Measurements from ENCODE around the gene USP24. TPM values are rescaled to one million over a fixed set of nuclear protein-coding genes. Genes with fewer than 3 reads are reported as not detected.

The USP24 gene
- total and polyA plus RNA-seq, 3 experiments from 2014 or later: 7.5 to 51.6 (median 51.5) TPM

DNA sequence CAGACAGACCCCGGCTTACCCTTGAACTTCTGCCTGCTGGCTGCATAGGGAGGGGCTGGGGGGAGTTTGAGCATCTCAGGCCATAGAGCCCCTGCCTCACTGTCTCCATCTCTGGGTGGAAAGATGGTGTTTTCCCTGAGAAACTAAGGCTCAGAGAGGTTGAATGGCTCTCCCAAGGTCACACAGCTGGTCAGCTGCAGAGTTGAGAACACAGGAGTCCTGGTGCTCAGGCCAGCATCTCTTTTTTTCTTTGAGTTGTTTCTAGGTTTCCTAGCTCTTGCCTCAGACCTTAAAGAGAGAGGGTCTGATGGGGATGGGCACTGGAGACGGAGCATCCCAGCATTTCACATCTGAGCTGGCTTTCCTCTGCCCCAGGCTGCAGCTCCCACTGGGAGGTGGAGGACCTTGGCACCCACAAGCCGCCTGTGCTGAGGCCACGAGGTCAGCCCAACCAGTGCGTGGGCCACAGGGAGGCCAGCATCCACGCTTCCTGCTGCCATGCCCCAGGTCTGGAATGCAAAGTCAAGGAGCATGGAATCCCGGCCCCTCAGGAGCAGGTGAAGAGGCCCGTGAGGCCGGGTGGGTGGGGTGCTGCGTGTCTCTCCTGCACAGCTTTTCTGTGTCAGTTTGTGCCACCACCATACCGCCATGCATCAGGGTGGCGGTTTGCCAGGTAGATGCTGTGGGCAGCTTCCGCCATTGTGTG lies 154.0 kb downstream of the USP24 start:
- Histone ChIP-seq H3K9me3 (ENCODE audit: low read length) (no peaks in the 10 kb centered on the region), H3K36me3 (ENCODE audit: insufficient read depth, low read length) (no peaks in the 10 kb centered on the region), H3K4me3 (ENCODE audit: low read length) (no peak overlapping the region), H3K27me3 (ENCODE audit: insufficient read depth, low read length, poor library complexity, severe bottlenecking) (no peaks in the 10 kb centered on the region), H3K4me1 (ENCODE audit: insufficient read depth, low read length) (no peaks in the 10 kb centered on the region), H3K27ac (ENCODE audit: low read depth, low read length) (no peak overlapping the region)
- no peaks in the 10 kb centered on the region for H3K9me3 Mint-ChIP-seq
- DNase-seq: no peak
- ChIA-PET CTCF (no interaction called here), POLR2A (no interaction called here)
- no peak overlapping the region for H3K4me3 Mint-ChIP-seq
- H3K27me3 Mint-ChIP-seq: no peaks in the 10 kb centered on the region
- peaks cover 0 to 5% (median 0%) of the 10 kb centered on the region in 3 donors for H3K36me3 Mint-ChIP-seq
- no peak overlapping the region for H3K27ac Mint-ChIP-seq
- no peaks in the 10 kb centered on the region for H3K4me1 Mint-ChIP-seq

DNA sequence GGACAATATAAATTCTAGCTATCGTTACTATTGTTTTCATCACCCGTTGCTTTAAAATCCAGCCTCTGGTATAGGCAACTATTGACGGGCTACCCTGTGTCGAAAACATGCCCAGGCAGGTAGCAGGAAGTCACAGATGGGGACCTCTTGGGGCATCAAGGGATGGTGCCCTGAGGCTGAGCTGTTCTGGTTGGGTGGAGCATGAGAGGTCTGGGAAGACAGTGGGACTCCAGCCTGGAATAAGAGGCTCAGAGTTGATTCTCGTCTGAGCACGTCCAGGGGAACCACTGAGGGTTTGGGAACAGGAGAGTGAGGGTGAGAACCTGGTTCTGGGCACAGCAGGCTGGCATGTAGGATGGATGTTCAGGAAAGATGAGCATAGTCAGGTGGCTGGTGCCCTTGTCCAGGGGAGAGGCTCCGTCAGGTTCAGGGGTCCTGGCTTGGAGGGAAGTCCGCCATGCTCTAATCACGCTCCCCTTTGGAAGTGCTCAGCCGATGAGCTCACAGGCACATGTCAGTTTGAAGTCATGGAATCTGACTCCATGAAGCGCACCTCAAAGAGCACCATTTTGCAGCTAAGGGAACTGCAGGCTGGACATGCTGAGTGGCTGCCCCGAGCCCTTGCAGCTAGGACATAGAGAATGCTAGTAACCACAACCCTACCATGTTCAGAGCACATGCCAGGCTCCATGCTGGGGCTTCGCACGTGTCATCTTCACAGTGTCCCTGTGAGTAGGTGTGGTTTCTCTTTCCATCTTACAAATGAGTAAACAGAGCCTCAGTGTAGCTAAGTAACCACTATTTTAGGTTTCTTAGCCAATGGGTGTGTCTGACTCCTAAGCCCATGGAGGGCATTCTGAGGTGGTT lies 154.8 kb downstream of the USP24 start:
- no peak for DNase-seq
- peak overlapping the region in 1 of 8 donors; percentile 39 for H3K27ac Mint-ChIP-seq
- POLR2A ChIA-PET: no interaction called here

DNA sequence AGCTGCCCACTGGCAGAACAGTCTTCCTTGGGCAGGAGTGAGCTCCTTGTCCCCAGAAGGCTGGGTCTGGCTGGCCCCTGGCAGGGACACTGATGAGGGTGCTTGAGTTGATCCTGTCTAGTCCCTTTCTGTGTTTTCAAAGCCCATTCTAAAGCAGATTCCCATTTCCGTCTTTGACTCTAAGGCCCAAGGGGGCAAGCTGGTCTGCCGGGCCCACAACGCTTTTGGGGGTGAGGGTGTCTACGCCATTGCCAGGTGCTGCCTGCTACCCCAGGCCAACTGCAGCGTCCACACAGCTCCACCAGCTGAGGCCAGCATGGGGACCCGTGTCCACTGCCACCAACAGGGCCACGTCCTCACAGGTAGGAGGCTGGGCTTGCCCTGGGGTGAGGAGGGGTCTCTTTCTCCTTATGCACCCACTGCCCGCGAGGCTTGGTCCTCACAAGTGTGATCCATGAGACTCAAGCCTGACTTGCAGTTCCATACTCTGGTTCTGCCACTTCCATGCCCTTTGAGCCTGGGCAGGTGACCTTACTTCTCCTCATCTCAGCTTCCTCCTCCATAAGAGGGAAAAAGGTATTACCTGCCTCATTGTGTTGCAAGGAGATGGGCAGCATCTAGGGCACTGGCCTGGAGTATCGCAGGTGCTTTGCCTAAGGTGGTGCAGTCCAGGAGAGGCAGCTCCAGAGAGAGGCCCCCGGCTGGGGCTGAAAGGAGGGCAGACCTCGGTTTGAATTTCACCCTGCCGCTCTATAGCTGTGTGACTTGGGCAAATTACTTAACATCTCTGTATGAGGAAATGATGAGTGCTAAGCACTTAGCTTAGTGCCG lies 155.6 kb downstream of the USP24 start:
- H3K4me3 Mint-ChIP-seq: no peak overlapping the region
- ChIA-PET POLR2A (no interaction called here), CTCF (no interaction called here)
- Histone ChIP-seq H3K27ac (ENCODE audit: low read depth, low read length) (no peak overlapping the region), H3K4me1 (ENCODE audit: insufficient read depth, low read length) (no peaks in the 10 kb centered on the region), H3K27me3 (ENCODE audit: insufficient read depth, low read length, poor library complexity, severe bottlenecking) (no peaks in the 10 kb centered on the region), H3K36me3 (ENCODE audit: insufficient read depth, low read length) (no peaks in the 10 kb centered on the region), H3K9me3 (ENCODE audit: low read length) (no peaks in the 10 kb centered on the region), H3K4me3 (ENCODE audit: low read length) (no peak overlapping the region)
- H3K4me1 Mint-ChIP-seq: no peaks in the 10 kb centered on the region
- no peaks in the 10 kb centered on the region for H3K36me3 Mint-ChIP-seq
- H3K27me3 Mint-ChIP-seq: no peaks in the 10 kb centered on the region
- H3K27ac Mint-ChIP-seq: peak overlapping the region in 1 of 8 donors; percentile 6
- DNase-seq: no peak
- no peaks in the 10 kb centered on the region for H3K9me3 Mint-ChIP-seq

More for the DNA sequence above, 154.8 kb downstream of the USP24 start:
- CTCF ChIA-PET: no interaction called here
- no peaks in the 10 kb centered on the region for H3K36me3 ChIP-seq (ENCODE audit: insufficient read depth, low read length)
- no peak overlapping the region for H3K27ac ChIP-seq (ENCODE audit: low read depth, low read length)
- no peaks in the 10 kb centered on the region for H3K4me1 ChIP-seq (ENCODE audit: insufficient read depth, low read length)
- H3K4me3 Mint-ChIP-seq: no peak overlapping the region
- H3K4me1 Mint-ChIP-seq: no peaks in the 10 kb centered on the region
- no peaks in the 10 kb centered on the region for H3K9me3 Mint-ChIP-seq
- no peak overlapping the region for H3K4me3 ChIP-seq (ENCODE audit: low read length)
- no peaks in the 10 kb centered on the region for H3K36me3 Mint-ChIP-seq
- H3K27me3 ChIP-seq (ENCODE audit: insufficient read depth, low read length, poor library complexity, severe bottlenecking): no peaks in the 10 kb centered on the region
- no peaks in the 10 kb centered on the region for H3K27me3 Mint-ChIP-seq
- no peaks in the 10 kb centered on the region for H3K9me3 ChIP-seq (ENCODE audit: low read length)

- Histone ChIP-seq H3K27ac (ENCODE audit: low read depth, low read length) (no peak overlapping the region), H3K4me1 (ENCODE audit: insufficient read depth, low read length) (no peaks in the 10 kb centered on the region), H3K36me3 (ENCODE audit: insufficient read depth, low read length) (no peaks in the 10 kb centered on the region), H3K27me3 (ENCODE audit: insufficient read depth, low read length, poor library complexity, severe bottlenecking) (no peaks in the 10 kb centered on the region), H3K9me3 (ENCODE audit: low read length) (no peaks in the 10 kb centered on the region), H3K4me3 (ENCODE audit: low read length) (no peak overlapping the region)
- H3K4me1 Mint-ChIP-seq: no peaks in the 10 kb centered on the region
- H3K27me3 Mint-ChIP-seq: no peaks in the 10 kb centered on the region
- ChIA-PET CTCF (interaction anchor here (1.0 kb wide), 1 partner anchor 14 kb away, joined by 3 read pairs; no protein-coding TSS in a partner anchor), POLR2A (no interaction called here)
- no peak overlapping the region for H3K27ac Mint-ChIP-seq
- no peaks in the 10 kb centered on the region for H3K36me3 Mint-ChIP-seq
- no peaks in the 10 kb centered on the region for H3K9me3 Mint-ChIP-seq
- H3K4me3 Mint-ChIP-seq: no peak overlapping the region
- no peak for DNase-seq
Observed at GRCh38 chr1:55057956-55058298, 157.2 kb downstream of the USP24 start.

DNA sequence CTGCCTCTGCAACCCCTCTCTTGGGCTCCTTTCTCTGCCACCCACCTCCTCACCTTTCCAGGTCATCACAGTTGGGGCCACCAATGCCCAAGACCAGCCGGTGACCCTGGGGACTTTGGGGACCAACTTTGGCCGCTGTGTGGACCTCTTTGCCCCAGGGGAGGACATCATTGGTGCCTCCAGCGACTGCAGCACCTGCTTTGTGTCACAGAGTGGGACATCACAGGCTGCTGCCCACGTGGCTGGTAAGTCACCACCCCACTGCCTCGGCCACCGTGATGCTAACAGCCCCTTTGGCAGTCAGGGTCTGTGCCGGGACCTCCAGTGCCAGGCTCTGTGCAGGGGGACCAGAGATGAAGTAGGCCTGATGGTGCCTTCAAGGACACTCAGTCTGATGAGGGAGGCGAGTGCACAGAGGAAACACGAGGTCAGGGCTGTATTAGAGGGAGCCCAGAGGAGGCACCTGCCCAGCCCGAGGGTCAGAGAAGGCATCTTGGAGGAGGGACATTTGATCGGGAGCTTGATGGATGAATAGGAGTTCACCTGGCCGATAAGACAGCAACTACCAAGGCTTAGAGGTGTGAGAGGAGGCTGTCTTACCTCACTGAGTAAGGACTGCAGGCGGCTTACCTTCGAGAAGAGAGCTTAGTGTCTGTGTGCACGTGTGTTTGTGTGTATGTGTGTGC lies 157.8 kb downstream of the USP24 start:
- Mint-ChIP-seq H3K9me3 (no peaks in the 10 kb centered on the region), H3K27me3 (no peaks in the 10 kb centered on the region), H3K36me3 (no peaks in the 10 kb centered on the region), H3K27ac (no peak overlapping the region), H3K4me3 (no peak overlapping the region), H3K4me1 (no peaks in the 10 kb centered on the region)
- Histone ChIP-seq H3K27me3 (ENCODE audit: insufficient read depth, low read length, poor library complexity, severe bottlenecking) (no peaks in the 10 kb centered on the region), H3K9me3 (ENCODE audit: low read length) (no peaks in the 10 kb centered on the region), H3K27ac (ENCODE audit: low read depth, low read length) (no peak overlapping the region), H3K36me3 (ENCODE audit: insufficient read depth, low read length) (no peaks in the 10 kb centered on the region), H3K4me3 (ENCODE audit: low read length) (no peak overlapping the region), H3K4me1 (ENCODE audit: insufficient read depth, low read length) (no peaks in the 10 kb centered on the region)
- ChIA-PET CTCF (interaction anchor here (1.0 kb wide), 1 partner anchor 14 kb away, joined by 3 read pairs; no protein-coding TSS in a partner anchor), POLR2A (no interaction called here)
- no peak for DNase-seq

GRCh38 chr1:55056632-55056992 lies 158.6 kb downstream of the USP24 start:
- Mint-ChIP-seq H3K27me3 (no peaks in the 10 kb centered on the region), H3K36me3 (no peaks in the 10 kb centered on the region), H3K4me3 (no peak overlapping the region), H3K4me1 (no peaks in the 10 kb centered on the region), H3K9me3 (no peaks in the 10 kb centered on the region), H3K27ac (no peak overlapping the region)
- H3K27ac ChIP-seq (ENCODE audit: low read depth, low read length): no peak overlapping the region
- H3K36me3 ChIP-seq (ENCODE audit: insufficient read depth, low read length): no peaks in the 10 kb centered on the region
- no peak overlapping the region for H3K4me3 ChIP-seq (ENCODE audit: low read length)
- CTCF ChIA-PET: no interaction called here
- DNase-seq: no peak
- H3K9me3 ChIP-seq (ENCODE audit: low read length): no peaks in the 10 kb centered on the region
- H3K4me1 ChIP-seq (ENCODE audit: insufficient read depth, low read length): no peaks in the 10 kb centered on the region
- POLR2A ChIA-PET: no interaction called here
- no peaks in the 10 kb centered on the region for H3K27me3 ChIP-seq (ENCODE audit: insufficient read depth, low read length, poor library complexity, severe bottlenecking)

GRCh38 chr1:55055951-55056631 lies 159.1 kb downstream of the USP24 start:
- no peak overlapping the region for H3K4me3 Mint-ChIP-seq
- Histone ChIP-seq H3K9me3 (ENCODE audit: low read length) (no peaks in the 10 kb centered on the region), H3K4me3 (ENCODE audit: low read length) (no peak overlapping the region), H3K27ac (ENCODE audit: low read depth, low read length) (no peak overlapping the region), H3K36me3 (ENCODE audit: insufficient read depth, low read length) (no peaks in the 10 kb centered on the region), H3K4me1 (ENCODE audit: insufficient read depth, low read length) (no peaks in the 10 kb centered on the region), H3K27me3 (ENCODE audit: insufficient read depth, low read length, poor library complexity, severe bottlenecking) (no peaks in the 10 kb centered on the region)
- H3K27ac Mint-ChIP-seq: no peak overlapping the region
- ChIA-PET POLR2A (no interaction called here), CTCF (no interaction called here)
- no peak for DNase-seq
- no peaks in the 10 kb centered on the region for H3K27me3 Mint-ChIP-seq
- H3K36me3 Mint-ChIP-seq: no peaks in the 10 kb centered on the region
- H3K4me1 Mint-ChIP-seq: no peaks in the 10 kb centered on the region
- H3K9me3 Mint-ChIP-seq: no peaks in the 10 kb centered on the region

Measured in CD8-positive, alpha-beta memory T cell (primary cell).